ENCODE measurements around the gene NPIPB5.
"Not testable (repeated sequence)": the region's sequence is repeated elsewhere in the genome, so short reads cannot be mapped to it uniquely, and the experiment has no call there.

Gene NPIPB5

GRCh38 chr16:22510591-22510990 is at the start of gene NPIPB5:
NPIPB5 (plus strand) TSS chr16:22510891; CDS start chr16:22513802, 2,911 bp downstream.
- DNase-seq, result not testable (repeated sequence)

GRCh38 chr16:22468846-22469245 is 41.8 kb upstream of the NPIPB5 start:
- not testable (repeated sequence) for DNase-seq

- DNase-seq, result not testable (repeated sequence)
Observed at GRCh38 chr16:22537996-22538395, 27.3 kb downstream of the NPIPB5 start.

DNA sequence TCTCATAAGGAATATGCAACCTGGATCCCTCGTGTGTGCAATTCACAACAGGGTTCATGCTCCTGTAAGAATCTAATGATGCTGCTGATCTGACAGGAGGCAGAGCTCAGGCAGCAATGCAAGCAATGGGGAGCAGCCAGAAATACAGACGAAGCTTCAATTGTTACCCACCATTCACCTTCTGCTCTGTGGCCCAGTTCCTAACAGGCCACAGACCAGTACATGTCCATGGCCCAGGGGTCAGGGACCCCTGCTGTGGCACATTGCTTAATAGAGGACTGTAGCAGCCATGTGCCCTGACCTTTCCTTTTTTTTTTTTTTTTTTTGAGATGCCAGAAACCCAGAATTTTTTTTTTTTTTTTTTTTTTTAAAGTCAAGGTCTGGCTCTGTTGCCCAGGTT is 34.1 kb downstream of the NPIPB5 start:
- not testable (repeated sequence) for DNase-seq

DNA sequence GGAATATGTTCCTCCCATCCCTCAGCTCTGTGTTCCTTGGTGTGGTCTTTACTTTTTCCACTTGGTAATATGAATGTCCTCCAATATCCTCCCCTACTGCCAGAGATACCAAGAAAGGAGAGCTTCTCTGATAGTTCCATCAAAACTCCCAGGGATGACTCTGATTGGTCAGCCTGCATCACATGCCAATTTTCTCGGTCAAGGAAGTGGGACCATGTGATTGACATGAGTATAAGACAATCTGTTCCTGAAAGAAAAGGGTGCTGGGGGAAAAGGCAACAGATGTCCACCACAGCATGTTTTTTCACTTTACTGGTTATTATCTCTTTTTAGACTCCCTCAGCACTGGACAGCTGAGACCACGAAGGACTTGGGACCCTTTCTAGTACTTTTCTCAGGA is 35.9 kb downstream of the NPIPB5 start:
- not testable (repeated sequence) for DNase-seq

DNA sequence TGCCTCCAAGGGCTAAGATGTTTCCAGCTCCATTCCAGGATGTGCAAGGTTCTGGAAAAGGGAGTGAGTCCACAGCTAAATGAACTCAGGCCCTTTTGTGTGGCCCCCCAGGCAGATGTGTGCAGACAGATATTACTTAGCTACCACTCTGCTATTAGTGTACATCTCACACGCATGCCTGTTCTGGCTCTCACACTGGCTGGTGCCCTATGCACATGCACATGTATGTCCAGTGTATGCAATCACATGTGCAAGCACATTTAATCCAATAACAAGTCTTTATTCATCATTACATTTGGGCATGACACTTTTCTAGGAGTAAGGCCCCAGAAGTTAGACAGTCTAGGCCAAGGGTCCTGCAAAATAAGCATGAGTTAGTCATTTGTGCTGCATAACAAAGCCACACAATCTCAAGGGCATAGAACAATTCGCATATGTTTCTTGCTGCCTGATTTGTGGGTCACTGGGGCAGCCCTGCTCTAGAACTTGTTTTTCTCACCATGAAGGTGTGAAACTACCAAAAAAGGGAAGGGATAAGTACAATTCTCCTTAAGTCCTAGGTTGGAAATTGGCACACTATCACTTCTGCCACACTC is 36.6 kb downstream of the NPIPB5 start:
- DNase-seq, result not testable (repeated sequence)

- DNase-seq, result not testable (repeated sequence)
Observed at GRCh38 chr16:22549853-22550252, 39.2 kb downstream of the NPIPB5 start.

- not testable (repeated sequence) for DNase-seq
Observed at GRCh38 chr16:22551143-22551542, 40.5 kb downstream of the NPIPB5 start.

GRCh38 chr16:22551651-22552050 is 41.0 kb downstream of the NPIPB5 start:
- not testable (repeated sequence) for DNase-seq

DNA sequence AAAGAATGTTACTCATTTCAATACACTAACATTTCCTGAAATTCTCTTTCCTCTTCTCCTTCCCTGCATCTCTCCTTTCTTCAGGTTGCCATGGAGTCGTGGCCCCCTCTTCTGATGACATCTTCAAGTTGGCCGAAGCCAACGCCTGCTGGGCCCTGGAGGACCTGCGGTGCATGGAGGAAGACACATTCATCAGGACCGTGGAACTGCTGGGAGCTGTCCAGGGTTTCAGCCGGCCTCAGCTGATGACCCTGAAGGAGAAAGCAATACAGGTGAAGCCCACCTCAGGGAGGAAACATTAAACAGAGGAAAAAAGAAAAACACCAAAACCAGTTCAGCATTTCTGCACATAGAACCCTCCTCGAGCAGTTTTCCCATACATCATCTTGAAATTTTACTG is 46.1 kb downstream of the NPIPB5 start:
- not testable (repeated sequence) for DNase-seq
